ENCODE results near the gene SLC12A2.

Gene SLC12A2

DNA sequence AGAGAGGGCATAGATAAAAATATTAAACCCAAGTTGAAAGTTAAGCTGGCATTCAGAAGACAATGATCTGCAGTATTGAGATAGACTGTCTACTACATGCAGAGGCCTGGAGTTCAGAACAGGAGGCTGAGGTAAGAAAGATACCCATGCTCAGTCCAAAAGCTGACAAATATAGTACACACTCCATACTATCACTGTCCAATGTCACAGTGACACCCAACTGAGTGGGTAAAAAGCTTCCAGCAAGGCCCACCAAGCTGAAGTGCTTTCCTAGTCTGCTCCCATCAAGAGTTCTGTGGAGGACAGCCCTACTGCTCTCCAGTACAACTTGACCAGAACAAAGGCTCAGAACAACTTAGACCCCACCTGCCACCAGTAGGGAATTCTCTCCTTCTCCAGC is 124.9 kb downstream of the SLC12A2 start:
- Histone ChIP-seq H3K9me3 (replicated peaks; ENCODE audit: low read length) (no peaks in the 10 kb centered on the region), H3K9ac (ENCODE audit: low read depth, low read length) (no peak overlapping the region), H3K4me1 (ENCODE audit: control insufficient read depth, insufficient read depth, low read length) (no peaks in the 10 kb centered on the region), H3K36me3 (ENCODE audit: insufficient read depth, low read length) (no peaks in the 10 kb centered on the region), H3K4me2 (ENCODE audit: low read length) (no peak overlapping the region), H3K4me3 (ENCODE audit: low read length) (no peak overlapping the region), H3K27me3 (ENCODE audit: control insufficient read depth, insufficient read depth, low read length) (no peaks in the 10 kb centered on the region)

DNA sequence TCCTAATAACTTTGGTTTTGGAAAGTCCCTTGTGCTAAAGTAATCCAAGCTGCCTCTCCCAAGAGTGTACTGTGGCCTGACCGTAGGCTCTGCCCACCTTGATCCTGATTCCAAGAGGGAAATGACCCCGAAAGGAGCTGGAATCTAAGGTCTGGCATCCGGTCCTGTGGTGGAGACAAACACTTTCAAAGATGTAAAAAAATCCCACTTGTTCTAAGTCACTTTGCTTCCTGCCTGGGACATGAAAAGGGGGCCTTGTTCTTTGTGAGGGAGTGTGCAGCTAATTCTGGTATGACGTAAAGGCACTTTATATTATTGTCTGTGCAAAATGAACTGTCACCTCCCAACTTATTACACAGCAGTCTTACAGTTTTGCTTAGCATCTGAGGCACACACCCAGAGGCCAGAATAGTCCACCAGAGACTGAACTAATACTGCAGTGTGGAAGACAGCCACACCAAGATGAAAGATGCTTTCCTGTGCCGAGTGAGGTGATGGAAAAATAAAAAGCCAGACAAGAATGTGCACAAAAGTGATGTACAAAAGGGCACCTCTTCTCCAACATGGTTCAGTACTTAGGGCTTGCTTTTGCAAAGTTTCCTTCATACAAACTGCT is 128.7 kb downstream of the SLC12A2 start:
- peaks cover 9% of the 10 kb centered on the region for H3K4me1 ChIP-seq (ENCODE audit: control insufficient read depth, insufficient read depth, low read length)
- no peaks in the 10 kb centered on the region for H3K36me3 ChIP-seq (ENCODE audit: insufficient read depth, low read length)
- no peaks in the 10 kb centered on the region for H3K27me3 ChIP-seq (ENCODE audit: control insufficient read depth, insufficient read depth, low read length)
- no peak overlapping the region for H3K4me3 ChIP-seq (ENCODE audit: low read length)
- no peak overlapping the region for H3K9ac ChIP-seq (ENCODE audit: low read depth, low read length)
- H3K9me3 ChIP-seq (replicated peaks; ENCODE audit: low read length): no peaks in the 10 kb centered on the region
- no peak overlapping the region for H3K4me2 ChIP-seq (ENCODE audit: low read length)

DNA sequence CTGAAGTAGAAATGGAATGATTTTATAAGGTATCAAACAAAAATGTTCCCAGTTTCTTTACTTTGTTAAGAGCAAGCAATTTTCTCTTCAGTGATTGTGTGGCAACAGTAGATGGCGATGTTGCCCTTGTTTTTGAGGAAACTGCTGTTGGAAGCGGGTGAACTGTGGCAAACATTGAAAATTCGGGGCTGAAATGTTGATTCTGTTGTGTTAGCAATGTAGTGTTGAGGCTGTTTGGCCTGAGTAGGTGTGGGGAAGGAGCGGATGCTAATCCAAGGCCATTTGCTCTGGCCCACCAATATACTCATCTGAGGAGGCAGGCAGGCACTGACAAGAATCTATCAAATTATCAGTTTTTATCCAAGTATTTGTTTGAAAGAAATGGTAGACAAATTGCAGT is 129.8 kb downstream of the SLC12A2 start:
- Histone ChIP-seq H3K27me3 (ENCODE audit: control insufficient read depth, insufficient read depth, low read length) (no peaks in the 10 kb centered on the region), H3K9ac (ENCODE audit: low read depth, low read length) (no peak overlapping the region), H3K4me1 (ENCODE audit: control insufficient read depth, insufficient read depth, low read length) (peaks cover 13% of the 10 kb centered on the region), H3K4me2 (ENCODE audit: low read length) (no peak overlapping the region), H3K36me3 (ENCODE audit: insufficient read depth, low read length) (no peaks in the 10 kb centered on the region), H3K9me3 (replicated peaks; ENCODE audit: low read length) (no peaks in the 10 kb centered on the region), H3K4me3 (ENCODE audit: low read length) (no peak overlapping the region)

DNA sequence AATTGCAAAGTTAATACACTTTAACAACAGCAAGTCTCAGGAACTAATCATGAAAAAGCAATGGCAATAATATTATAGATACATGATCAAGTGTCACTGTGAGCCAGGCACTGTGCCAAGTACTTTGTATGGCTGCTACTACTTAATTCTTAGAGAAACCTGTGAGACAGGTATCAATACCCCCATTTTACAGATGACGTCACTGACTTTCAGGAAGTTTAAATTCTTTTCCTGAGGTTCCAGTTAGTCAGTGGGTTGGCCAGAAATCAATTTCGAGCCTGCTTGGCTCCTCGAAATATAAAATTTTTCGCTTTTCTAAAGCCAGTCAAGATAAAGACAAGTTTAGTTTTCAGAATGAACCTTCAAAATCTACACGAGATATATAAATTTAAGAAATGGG is 130.3 kb downstream of the SLC12A2 start:
- H3K36me3 ChIP-seq (ENCODE audit: insufficient read depth, low read length): no peaks in the 10 kb centered on the region
- H3K4me2 ChIP-seq (ENCODE audit: low read length): no peak overlapping the region
- H3K4me3 ChIP-seq (ENCODE audit: low read length): no peak overlapping the region
- no peaks in the 10 kb centered on the region for H3K9me3 ChIP-seq (replicated peaks; ENCODE audit: low read length)
- H3K4me1 ChIP-seq (ENCODE audit: control insufficient read depth, insufficient read depth, low read length): peaks cover 13% of the 10 kb centered on the region
- no peaks in the 10 kb centered on the region for H3K27me3 ChIP-seq (ENCODE audit: control insufficient read depth, insufficient read depth, low read length)
- no peak overlapping the region for H3K9ac ChIP-seq (ENCODE audit: low read depth, low read length)

DNA sequence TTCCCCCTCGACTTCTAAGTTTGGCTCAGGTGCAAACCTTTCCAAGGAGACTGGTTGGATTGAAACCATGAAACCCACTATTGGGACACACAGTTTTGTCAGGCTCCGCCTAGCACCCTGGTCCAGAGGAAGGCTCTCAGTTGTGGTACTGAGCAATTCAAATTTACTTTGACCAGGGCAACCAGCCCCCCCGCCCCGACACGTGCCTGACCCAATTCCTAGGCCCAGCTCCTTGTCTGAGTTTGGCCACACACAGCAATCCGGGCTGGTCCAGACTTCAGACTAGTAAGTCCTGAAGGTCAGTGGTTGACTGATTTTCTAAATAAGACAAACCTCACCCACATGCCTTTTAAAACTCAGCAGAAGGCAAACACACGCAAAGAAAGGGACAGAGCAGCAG is 132.7 kb downstream of the SLC12A2 start:
- H3K27me3 ChIP-seq (ENCODE audit: control insufficient read depth, insufficient read depth, low read length): no peaks in the 10 kb centered on the region

DNA sequence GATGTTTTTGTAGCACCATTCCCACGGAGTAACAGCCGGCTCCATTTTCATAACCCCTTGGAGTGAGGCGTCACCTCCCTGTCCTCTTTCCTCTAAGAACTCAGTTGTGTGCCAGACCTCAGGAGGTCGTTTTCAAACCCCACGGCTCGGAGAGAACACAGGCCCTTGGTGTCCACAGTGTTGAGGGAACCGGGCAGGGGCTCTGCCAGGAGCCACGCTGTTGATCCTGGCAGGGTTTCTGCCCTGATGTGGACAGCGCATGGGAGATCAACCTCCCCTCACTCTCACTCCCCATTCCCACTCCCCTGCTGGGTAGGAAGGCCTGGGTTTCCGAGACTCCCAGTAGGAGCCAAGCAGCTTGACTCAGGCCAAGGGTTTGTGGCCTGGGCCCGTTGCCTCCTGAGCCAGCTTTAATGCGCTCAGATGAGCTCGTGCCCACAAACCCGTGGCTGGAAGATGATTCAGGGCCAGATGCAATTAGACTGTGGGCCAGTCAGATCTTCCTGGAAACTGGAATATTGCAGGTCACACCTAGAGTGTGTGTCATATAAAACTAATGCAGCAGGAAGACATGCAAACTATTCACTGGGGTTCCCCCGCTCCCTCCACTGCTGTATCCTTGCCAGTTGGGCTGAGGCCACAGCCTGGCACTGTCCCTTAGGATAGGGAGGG is 133.4 kb downstream of the SLC12A2 start:
- H3K4me3 ChIP-seq (ENCODE audit: low read length): no peak overlapping the region
- H3K36me3 ChIP-seq (ENCODE audit: insufficient read depth, low read length): no peaks in the 10 kb centered on the region
- H3K4me2 ChIP-seq (ENCODE audit: low read length): no peak overlapping the region
- H3K27me3 ChIP-seq (ENCODE audit: control insufficient read depth, insufficient read depth, low read length): no peaks in the 10 kb centered on the region
- peak overlapping the region; percentile 39 for H3K9ac ChIP-seq (ENCODE audit: low read depth, low read length)
- H3K9me3 ChIP-seq (replicated peaks; ENCODE audit: low read length): no peaks in the 10 kb centered on the region
- peaks cover 13% of the 10 kb centered on the region for H3K4me1 ChIP-seq (ENCODE audit: control insufficient read depth, insufficient read depth, low read length)

More for the DNA sequence above, 132.7 kb downstream of the SLC12A2 start:
- no peak overlapping the region for H3K4me2 ChIP-seq (ENCODE audit: low read length)
- no peak overlapping the region for H3K4me3 ChIP-seq (ENCODE audit: low read length)
- no peaks in the 10 kb centered on the region for H3K9me3 ChIP-seq (replicated peaks; ENCODE audit: low read length)
- no peaks in the 10 kb centered on the region for H3K36me3 ChIP-seq (ENCODE audit: insufficient read depth, low read length)
- H3K9ac ChIP-seq (ENCODE audit: low read depth, low read length): no peak overlapping the region
- peaks cover 13% of the 10 kb centered on the region for H3K4me1 ChIP-seq (ENCODE audit: control insufficient read depth, insufficient read depth, low read length)

DNA sequence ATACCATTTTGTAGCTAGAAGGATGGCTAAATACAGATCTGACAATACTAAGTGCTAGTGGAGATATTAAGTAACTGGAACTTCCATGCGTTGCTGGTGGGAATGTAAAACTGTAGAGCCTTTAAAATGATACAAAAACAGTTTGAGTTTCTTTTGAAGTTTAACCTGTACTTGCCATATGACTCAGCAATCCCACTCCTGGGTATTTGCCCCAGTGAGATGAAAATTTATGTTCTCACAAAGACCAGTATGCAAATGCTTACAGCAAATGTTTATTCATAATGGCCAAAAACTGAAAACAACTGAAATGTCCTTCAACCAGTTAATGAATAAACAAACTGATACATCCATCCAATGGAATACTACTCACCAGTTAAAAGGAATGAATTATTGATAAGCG is 137.3 kb downstream of the SLC12A2 start:
- H3K36me3 ChIP-seq (ENCODE audit: insufficient read depth, low read length): no peaks in the 10 kb centered on the region
- peaks cover 18% of the 10 kb centered on the region for H3K4me1 ChIP-seq (ENCODE audit: control insufficient read depth, insufficient read depth, low read length)
- no peak overlapping the region for H3K9ac ChIP-seq (ENCODE audit: low read depth, low read length)
- no peaks in the 10 kb centered on the region for H3K9me3 ChIP-seq (replicated peaks; ENCODE audit: low read length)
- H3K4me2 ChIP-seq (ENCODE audit: low read length): no peak overlapping the region
- H3K27me3 ChIP-seq (ENCODE audit: control insufficient read depth, insufficient read depth, low read length): no peaks in the 10 kb centered on the region
- H3K4me3 ChIP-seq (ENCODE audit: low read length): no peak overlapping the region

DNA sequence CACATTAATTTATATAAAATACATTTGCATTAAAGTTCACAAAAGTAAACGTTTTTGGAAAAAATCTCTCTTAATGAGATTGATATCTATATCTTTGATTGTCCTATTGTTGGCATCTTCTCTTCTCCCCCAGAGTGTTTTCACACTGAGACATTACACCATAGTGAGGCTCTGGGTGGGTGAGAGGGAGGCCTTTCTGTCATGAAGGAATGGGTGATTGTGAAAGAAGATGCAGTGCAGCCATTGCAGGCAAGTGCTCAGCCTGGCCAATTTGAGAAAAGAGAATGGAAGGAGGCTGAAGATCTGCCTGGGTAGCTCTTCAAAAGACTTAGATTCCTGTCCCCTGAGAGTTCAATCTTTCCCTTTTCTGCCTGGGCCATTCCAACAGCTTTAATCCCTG is 140.8 kb downstream of the SLC12A2 start:
- no peaks in the 10 kb centered on the region for H3K36me3 ChIP-seq (ENCODE audit: insufficient read depth, low read length)
- H3K4me3 ChIP-seq (ENCODE audit: low read length): no peak overlapping the region
- no peaks in the 10 kb centered on the region for H3K9me3 ChIP-seq (replicated peaks; ENCODE audit: low read length)
- H3K27me3 ChIP-seq (ENCODE audit: control insufficient read depth, insufficient read depth, low read length): no peaks in the 10 kb centered on the region
- peaks cover 27% of the 10 kb centered on the region for H3K4me1 ChIP-seq (ENCODE audit: control insufficient read depth, insufficient read depth, low read length)
- H3K9ac ChIP-seq (ENCODE audit: low read depth, low read length): no peak overlapping the region
- H3K4me2 ChIP-seq (ENCODE audit: low read length): no peak overlapping the region

DNA sequence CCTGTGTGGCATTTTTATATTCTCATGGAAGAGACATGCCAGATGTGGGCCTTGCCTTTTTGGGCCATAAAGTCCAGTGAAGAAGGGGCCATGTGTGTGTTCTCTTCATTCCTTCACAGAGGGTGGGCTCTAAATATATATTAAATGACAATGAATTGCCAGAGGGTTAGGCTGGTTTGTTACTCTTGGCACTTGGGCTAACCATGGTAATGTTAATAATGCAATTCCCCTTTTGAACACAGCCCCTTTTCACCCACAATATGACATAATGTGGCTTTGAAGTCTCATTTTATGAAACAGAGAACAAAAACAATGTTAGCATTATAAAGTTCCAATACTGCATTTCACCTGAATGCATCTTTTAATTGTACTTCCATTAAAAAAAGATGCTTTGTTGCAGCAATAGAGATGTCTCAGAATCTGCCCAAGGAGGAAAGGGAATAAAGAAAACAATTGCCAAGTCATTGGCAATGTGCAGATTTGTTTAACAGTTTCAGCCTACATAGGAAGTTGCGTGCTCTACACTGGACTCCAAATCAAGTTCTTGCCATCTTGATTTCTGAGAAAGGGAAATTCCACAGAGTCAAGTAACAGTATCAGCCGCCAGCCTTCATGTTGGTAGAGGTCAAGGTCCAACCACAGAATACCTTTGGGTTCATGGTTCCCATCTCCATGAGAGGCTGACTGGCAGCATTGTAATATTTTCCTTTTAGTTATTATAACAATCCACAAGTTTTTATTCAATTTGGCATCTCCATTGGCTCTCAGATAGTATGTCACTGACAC is 141.9 kb downstream of the SLC12A2 start:
- H3K36me3 ChIP-seq (ENCODE audit: insufficient read depth, low read length): no peaks in the 10 kb centered on the region
- H3K27me3 ChIP-seq (ENCODE audit: control insufficient read depth, insufficient read depth, low read length): no peaks in the 10 kb centered on the region
- H3K4me3 ChIP-seq (ENCODE audit: low read length): no peak overlapping the region
- no peak overlapping the region for H3K9ac ChIP-seq (ENCODE audit: low read depth, low read length)
- H3K4me1 ChIP-seq (ENCODE audit: control insufficient read depth, insufficient read depth, low read length): peaks cover 27% of the 10 kb centered on the region
- H3K9me3 ChIP-seq (replicated peaks; ENCODE audit: low read length): no peaks in the 10 kb centered on the region
- H3K4me2 ChIP-seq (ENCODE audit: low read length): no peak overlapping the region

DNA sequence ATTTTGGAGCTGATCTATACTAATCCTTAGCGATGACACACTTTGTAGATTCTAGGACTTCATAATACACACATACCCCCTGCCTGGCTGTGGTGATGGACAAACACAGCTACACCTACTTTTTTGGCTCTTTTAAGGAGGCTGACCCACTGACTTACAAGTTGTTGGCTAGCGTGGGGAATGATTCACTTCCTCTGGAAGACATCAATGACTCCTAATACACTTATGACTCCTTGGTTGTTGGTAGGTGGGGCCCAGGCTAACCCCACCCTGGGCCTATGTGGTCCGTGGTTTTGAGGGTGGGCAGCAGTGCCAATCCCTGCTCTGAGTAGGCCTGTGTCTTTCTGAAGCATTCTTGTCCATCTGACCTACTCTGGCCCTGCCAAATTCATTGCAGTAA is 144.4 kb downstream of the SLC12A2 start:
- H3K9ac ChIP-seq (ENCODE audit: low read depth, low read length): no peak overlapping the region
- peak overlapping the region; percentile 30 for H3K4me2 ChIP-seq (ENCODE audit: low read length)
- H3K36me3 ChIP-seq (ENCODE audit: insufficient read depth, low read length): no peaks in the 10 kb centered on the region
- no peak overlapping the region for H3K4me3 ChIP-seq (ENCODE audit: low read length)
- no peaks in the 10 kb centered on the region for H3K9me3 ChIP-seq (replicated peaks; ENCODE audit: low read length)
- H3K27me3 ChIP-seq (ENCODE audit: control insufficient read depth, insufficient read depth, low read length): no peaks in the 10 kb centered on the region
- peaks cover 27% of the 10 kb centered on the region for H3K4me1 ChIP-seq (ENCODE audit: control insufficient read depth, insufficient read depth, low read length)

DNA sequence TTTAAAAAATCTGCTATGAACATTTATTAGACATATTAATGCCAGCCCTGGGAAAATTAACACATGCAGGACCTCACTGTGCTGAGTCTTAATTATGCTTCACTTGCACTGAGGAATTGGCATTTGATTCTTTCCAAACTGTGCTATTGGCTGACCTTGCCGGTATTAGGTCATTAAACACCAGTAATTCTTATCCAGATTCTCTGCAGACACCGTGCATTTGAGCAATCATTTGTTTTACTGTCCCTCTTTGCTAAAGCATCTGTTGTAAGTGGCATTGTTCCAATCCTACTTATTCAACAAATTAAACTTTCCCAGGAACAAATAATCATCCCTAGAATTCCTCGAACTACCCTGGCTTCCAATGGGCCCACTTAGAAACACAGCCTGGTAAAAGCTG is 145.0 kb downstream of the SLC12A2 start:
- no peaks in the 10 kb centered on the region for H3K9me3 ChIP-seq (replicated peaks; ENCODE audit: low read length)
- peak overlapping the region; percentile 30 for H3K4me2 ChIP-seq (ENCODE audit: low read length)
- H3K27me3 ChIP-seq (ENCODE audit: control insufficient read depth, insufficient read depth, low read length): no peaks in the 10 kb centered on the region

More for the DNA sequence above, 145.0 kb downstream of the SLC12A2 start:
- Histone ChIP-seq H3K4me1 (ENCODE audit: control insufficient read depth, insufficient read depth, low read length) (peaks cover 27% of the 10 kb centered on the region), H3K36me3 (ENCODE audit: insufficient read depth, low read length) (no peaks in the 10 kb centered on the region), H3K9ac (ENCODE audit: low read depth, low read length) (no peak overlapping the region), H3K4me3 (ENCODE audit: low read length) (no peak overlapping the region)
